HG02981 (cell line): ENCODE results near the gene AGAP5.
"Not testable (repeated sequence)": the region's sequence is repeated elsewhere in the genome, so short reads cannot be mapped to it uniquely, and the experiment has no call there.

ENCODE experiments used
- ATAC-seq: cut with Tn5 transposase; IDR thresholded peaks from one replicate; pipeline ENCODE4 v1.9.1; 2021; ENCODE audit warnings: mild to moderate bottlenecking, moderate library complexity; ENCODE audit not compliant: unreplicated experiment

AGAP5 gene

GRCh38 chr10:73697675-73698159 lies at the start of gene AGAP5:
AGAP5 (minus strand) TSS chr10:73698109; CDS start chr10:73697755, 354 bp downstream.
- ATAC-seq = not testable (repeated sequence)

- ATAC-seq = no peak
Measured at GRCh38 chr10:73746721-73747120, 48.8 kb upstream of the AGAP5 start.

- ATAC-seq = peak; percentile 23
Measured at GRCh38 chr10:73744664-73744975, 46.7 kb upstream of the AGAP5 start.

- ATAC-seq = peak; percentile 92
Measured at GRCh38 chr10:73743905-73744663, 46.2 kb upstream of the AGAP5 start, which contains the start of gene SEC24C. SEC24C (plus strand) TSS chr10:73744372; CDS start chr10:73746833, 2,461 bp downstream.

GRCh38 chr10:73743327-73743904 lies 45.5 kb upstream of the AGAP5 start:
- no peak for ATAC-seq

- no peak for ATAC-seq
Measured at GRCh38 chr10:73742454-73742734, 44.5 kb upstream of the AGAP5 start.

GRCh38 chr10:73740501-73741254 lies 42.8 kb upstream of the AGAP5 start:
- not testable (repeated sequence) for ATAC-seq

- ATAC-seq = no peak
Measured at GRCh38 chr10:73734796-73735305, 36.9 kb upstream of the AGAP5 start.

GRCh38 chr10:73734028-73734720 lies 36.3 kb upstream of the AGAP5 start:
- no peak for ATAC-seq

GRCh38 chr10:73732931-73733623 lies 35.2 kb upstream of the AGAP5 start:
- ATAC-seq = no peak

GRCh38 chr10:73732426-73732825 lies 34.5 kb upstream of the AGAP5 start:
- no peak for ATAC-seq

GRCh38 chr10:73731588-73732375 lies 33.9 kb upstream of the AGAP5 start:
- no peak for ATAC-seq

GRCh38 chr10:73730153-73730906 lies 32.4 kb upstream of the AGAP5 start:
- ATAC-seq = peak; percentile 94

GRCh38 chr10:73729781-73730152 lies 31.9 kb upstream of the AGAP5 start:
- ATAC-seq = not testable (repeated sequence)

GRCh38 chr10:73723516-73723915 lies 25.6 kb upstream of the AGAP5 start:
- ATAC-seq = no peak

- not testable (repeated sequence) for ATAC-seq
Measured at GRCh38 chr10:73720561-73720960, 22.7 kb upstream of the AGAP5 start.

- no peak for ATAC-seq
Measured at GRCh38 chr10:73717556-73717955, 19.6 kb upstream of the AGAP5 start.

GRCh38 chr10:73716251-73716650 lies 18.3 kb upstream of the AGAP5 start:
- ATAC-seq = no peak
